22Rv1 (cell line): ENCODE results near the gene CCM2.
"Not testable (repeated sequence)": the region's sequence is repeated elsewhere in the genome, so short reads cannot be mapped to it uniquely, and the experiment has no call there.

ENCODE experiments used
- H3K27ac ChIP-seq: fragments of 450-650 bp; 2 replicates; pipeline ENCODE4 v1.5.1; 2017
- CTCF ChIP-seq: fragments of 450-650 bp; IDR thresholded peaks from 2 replicates; pipeline ENCODE4 v1.5.1; 2017; ENCODE audit warnings: mild to moderate bottlenecking
- ZFX ChIP-seq: fragments of 450-650 bp; IDR thresholded peaks from 2 replicates; pipeline ENCODE4 v1.6.1; 2017; ENCODE audit warnings: antibody characterized with exemption, borderline replicate concordance

CCM2 gene

GRCh38 chr7:45111298-45112223 lies 111.6 kb downstream of the CCM2 start, which contains the start of gene TBRG4:
Gene TBRG4 (minus strand): TSS chr7:45111697. CDS start chr7:45109237, 2,460 bp downstream.
- H3K27ac ChIP-seq, result peak within 1 kb of the TSS; percentile 95
- TF ChIP-seq ZFX (no peak), CTCF (peak; percentile 76)

- H3K27ac ChIP-seq, result peak overlapping the region; percentile 95
- no peak for TF ChIP-seq ZFX
- no peak for TF ChIP-seq CTCF
Observed at GRCh38 chr7:45112648-45113047, 112.6 kb downstream of the CCM2 start.

- H3K27ac ChIP-seq, result not testable (repeated sequence)
Observed at GRCh38 chr7:45114257-45114656, 114.3 kb downstream of the CCM2 start.

GRCh38 chr7:45114926-45115325 lies 114.9 kb downstream of the CCM2 start:
- no peak for TF ChIP-seq ZFX
- no peak for TF ChIP-seq CTCF
- no peak overlapping the region for H3K27ac ChIP-seq

GRCh38 chr7:45116048-45116447 lies 116.0 kb downstream of the CCM2 start:
- TF ChIP-seq ZFX, result no peak
- TF ChIP-seq CTCF, result no peak
- no peak overlapping the region for H3K27ac ChIP-seq

GRCh38 chr7:45117582-45117981 lies 117.6 kb downstream of the CCM2 start:
- no peak overlapping the region for H3K27ac ChIP-seq
- TF ChIP-seq CTCF, result no peak

GRCh38 chr7:45118292-45118691 lies 118.3 kb downstream of the CCM2 start:
- no peak overlapping the region for H3K27ac ChIP-seq
- no peak for TF ChIP-seq ZFX

GRCh38 chr7:45118889-45119331 lies 118.9 kb downstream of the CCM2 start:
- H3K27ac ChIP-seq, result no peak overlapping the region
- TF ChIP-seq ZFX (no peak), CTCF (no peak)
